ENCODE measurements around the gene KCNK16. TPM values are rescaled to one million over a fixed set of nuclear protein-coding genes. Genes with fewer than 3 reads are reported as not detected.

The KCNK16 gene
- total and polyA plus RNA-seq, 2 of the 8 experiments (the other 6 are each of a cell fraction or from before 2014, with no cell fraction given) = not detected

DNA sequence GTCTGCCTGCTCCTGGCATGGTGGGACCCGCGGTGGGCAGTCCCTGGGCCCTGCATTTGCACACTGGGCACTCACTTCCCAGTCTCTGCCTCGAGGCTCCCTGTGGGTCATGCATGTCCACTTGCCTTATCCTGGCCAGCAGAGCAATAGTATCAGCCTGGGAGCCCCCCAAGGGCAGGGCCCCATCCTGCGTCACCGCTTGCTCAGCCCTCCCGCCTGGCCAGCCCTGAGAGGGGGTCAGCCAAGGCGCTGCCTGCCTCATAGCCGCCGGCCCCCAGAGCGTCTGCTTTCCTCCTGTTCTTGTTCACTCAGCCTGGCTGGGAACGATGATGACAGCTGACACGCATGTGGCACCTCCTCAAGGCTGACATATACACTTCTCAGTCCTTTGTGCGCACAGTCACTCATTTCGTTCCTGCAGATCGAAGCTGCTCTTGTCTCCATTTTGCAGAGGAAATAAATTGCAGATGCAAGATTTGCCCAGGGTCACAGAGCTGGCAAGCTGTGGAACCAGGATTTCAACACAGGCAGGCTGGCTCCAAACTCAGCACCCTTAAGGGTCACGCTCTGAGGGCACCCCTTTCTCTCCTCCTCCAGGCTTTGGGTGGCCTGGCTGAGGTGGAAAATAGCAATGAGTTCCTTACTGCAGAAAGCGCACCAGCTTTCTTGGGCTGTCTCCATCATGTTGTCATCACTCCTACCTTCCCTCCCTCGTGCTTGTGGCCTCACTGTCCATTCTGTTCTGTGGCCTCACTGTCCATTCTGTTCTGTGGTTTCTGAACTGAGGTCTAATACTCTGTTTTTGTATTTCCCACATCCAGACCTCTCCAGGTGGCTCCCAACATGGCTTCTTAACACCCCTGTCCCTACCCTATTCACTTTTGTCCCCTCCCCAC lies 25.5 kb downstream of the KCNK16 start:
- Histone ChIP-seq H2AK5ac (ENCODE audit: low read depth, low read length) (peak overlapping the region; percentile 17; the same call in 1 of the 2 replicates), H3K23me2 (ENCODE audit: low read depth, low read length) (no peaks in the 10 kb centered on the region), H3K4me2 (ENCODE audit: insufficient read depth in 1 of 2, low read depth in 2 of 2, low read length in 2 of 2) (no peak overlapping the region), H4K5ac (ENCODE audit: insufficient read length, low read depth, low read length) (no peak overlapping the region), H3K27ac (ENCODE audit: low read depth, low read length) (no peak overlapping the region), H2BK5ac (ENCODE audit: low read depth, low read length) (no peak overlapping the region), H4K20me1 (replicated peaks in 1 of 2; ENCODE audit: control insufficient read depth in 1 of 2, insufficient read depth in 2 of 2, low read length in 2 of 2) (no peaks in the 10 kb centered on the region), H2BK12ac (ENCODE audit: low read depth, low read length) (peak overlapping the region; percentile 45; the same call in 1 of the 2 replicates), H3K79me1 (ENCODE audit: low read depth, low read length) (no peaks in the 10 kb centered on the region), H3K27me3 (replicated peaks in 1 of 4; ENCODE audit: control insufficient read depth in 3 of 4, extremely low read depth in 1 of 4, insufficient read depth in 3 of 4, low read length in 3 of 4) (peaks cover 0 to 9% (median 1%) of the 10 kb centered on the region in 4 experiments; a peak in 3 of 7 replicates), H2AFZ (ENCODE audit: low read length) (no peak overlapping the region), H4K8ac (ENCODE audit: extremely low read depth, insufficient read depth, low read length) (no peak overlapping the region), H3K9ac (replicated peaks in 1 of 4; ENCODE audit: extremely low read depth in 1 of 4, low read depth in 3 of 4, low read length in 3 of 4) (no peak overlapping the region), H2BK15ac (ENCODE audit: low read length) (no peak overlapping the region; the same call in 1 of the 2 replicates), H3K9me3 (ENCODE audit: insufficient read depth in 2 of 2, low read depth in 1 of 2, low read length in 1 of 2) (no peaks in the 10 kb centered on the region), H3K79me2 (ENCODE audit: control insufficient read depth in 1 of 2, insufficient read depth in 2 of 2, low read length in 2 of 2) (no peaks in the 10 kb centered on the region), H3K14ac (ENCODE audit: insufficient read length) (no peak overlapping the region), H2BK120ac (replicated peaks; ENCODE audit: low read depth, low read length) (no peak overlapping the region), H3K4ac (replicated peaks; ENCODE audit: insufficient read length, low read depth, low read length) (no peak overlapping the region), H3K18ac (ENCODE audit: extremely low read depth, low read length) (no peak overlapping the region; the same call in 1 of the 2 replicates), H3K4me3 (ENCODE audit: extremely low read depth in 1 of 4, insufficient read depth in 2 of 4, low read depth in 3 of 4, low read length in 4 of 4) (no peak overlapping the region), H4K91ac (replicated peaks; ENCODE audit: insufficient read length, low read length) (no peak overlapping the region), H2BK20ac (ENCODE audit: low read length) (0 out of 2 replicates have a peak overlapping the region, but pooled peaks have one; percentile 57), H3K36me3 (ENCODE audit: control insufficient read depth in 2 of 4, insufficient read depth in 4 of 4, low read length in 3 of 4) (no peaks in the 10 kb centered on the region), H3K56ac (replicated peaks; ENCODE audit: insufficient read length, low read depth, low read length) (no peak overlapping the region), H3K4me1 (replicated peaks in 1 of 4; ENCODE audit: control insufficient read depth in 3 of 4, insufficient read depth in 4 of 4, low read length in 3 of 4) (peaks cover 2 to 9% (median 5%) of the 10 kb centered on the region in 4 experiments), H3K23ac (ENCODE audit: insufficient read length) (no peak overlapping the region)
- 89% methylated on average over 18 of the region's 18 CpGs; no CpG with 5 or more reads in 1 of the 2 experiments for WGBS, 2 experiments (ENCODE audit: extremely low coverage in 1 of 2, insufficient coverage in 1 of 2, insufficient read length in 1 of 2, insufficient replicate concordance in 2 of 2, low coverage in 1 of 2, low lambda C conversion rate in 2 of 2, missing lambda C conversion rate in 1 of 2)
- POLR2A ChIA-PET (ENCODE audit: partially characterized antibody) = interaction anchor here (1.5 kb wide), 1 partner anchor 67 kb away, joined by 6 read pairs; no protein-coding TSS in a partner anchor
- CTCF ChIA-PET (ENCODE audit: partially characterized antibody) = interaction anchor here (9.3 to 47.4 kb wide), 3 partner anchors 11 to 127 kb away, joined by 143 to 1738 read pairs (median 656); partner anchors contain the start of gene KCNK5
- FAIRE-seq = no peak
- no peak for DNase-seq (ENCODE audit: low read depth in 1 of 2, low spot score in 2 of 2)
- TF ChIP-seq EP300 (IDR thresholded peaks at IDR 0.05; ENCODE audit: borderline replicate concordance in 1 of 2, low read depth in 2 of 2, low read length in 2 of 2) = no peak
- no peak for TF ChIP-seq KDM5A (IDR thresholded peaks at IDR 0.05; ENCODE audit: low read length)
- TF ChIP-seq, protein P1, sequence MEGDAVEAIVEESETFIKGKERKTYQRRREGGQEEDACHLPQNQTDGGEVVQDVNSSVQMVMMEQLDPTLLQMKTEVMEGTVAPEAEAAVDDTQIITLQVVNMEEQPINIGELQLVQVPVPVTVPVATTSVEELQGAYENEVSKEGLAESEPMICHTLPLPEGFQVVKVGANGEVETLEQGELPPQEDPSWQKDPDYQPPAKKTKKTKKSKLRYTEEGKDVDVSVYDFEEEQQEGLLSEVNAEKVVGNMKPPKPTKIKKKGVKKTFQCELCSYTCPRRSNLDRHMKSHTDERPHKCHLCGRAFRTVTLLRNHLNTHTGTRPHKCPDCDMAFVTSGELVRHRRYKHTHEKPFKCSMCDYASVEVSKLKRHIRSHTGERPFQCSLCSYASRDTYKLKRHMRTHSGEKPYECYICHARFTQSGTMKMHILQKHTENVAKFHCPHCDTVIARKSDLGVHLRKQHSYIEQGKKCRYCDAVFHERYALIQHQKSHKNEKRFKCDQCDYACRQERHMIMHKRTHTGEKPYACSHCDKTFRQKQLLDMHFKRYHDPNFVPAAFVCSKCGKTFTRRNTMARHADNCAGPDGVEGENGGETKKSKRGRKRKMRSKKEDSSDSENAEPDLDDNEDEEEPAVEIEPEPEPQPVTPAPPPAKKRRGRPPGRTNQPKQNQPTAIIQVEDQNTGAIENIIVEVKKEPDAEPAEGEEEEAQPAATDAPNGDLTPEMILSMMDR (IDR thresholded peaks at IDR 0.05; ENCODE audit: control extremely low read depth in 1 of 3, insufficient read depth in 1 of 3, low read depth in 1 of 3, low read length in 3 of 3) = no peak
- no peak for TF ChIP-seq SIN3A (conservative IDR thresholded peaks at IDR 0.05 in 1 of 2, IDR thresholded peaks at IDR 0.05 in 1 of 2; ENCODE audit: low read depth in 1 of 2, low read length in 2 of 2)
- TF ChIP-seq BCL11A (IDR thresholded peaks at IDR 0.05; ENCODE audit: low read depth in 2 of 2, low read length in 2 of 2) = no peak
- no peak for TF ChIP-seq SIRT6 (IDR thresholded peaks at IDR 0.05; ENCODE audit: low read length)
- TF ChIP-seq SP4 (IDR thresholded peaks at IDR 0.05; ENCODE audit: low read length) = no peak
- TF ChIP-seq NRF1 (IDR thresholded peaks at IDR 0.05; ENCODE audit: low read depth, low read length) = no peak
